Measurements from ENCODE around the gene PTPN7.
A peak's percentile ranks its signal among the peaks of the same experiment; 100 is the strongest.
"Not testable (repeated sequence)": the region's sequence is repeated elsewhere in the genome, so short reads cannot be mapped to it uniquely, and the experiment has no call there.

The PTPN7 gene

GRCh38 chr1:202145068-202145743 lies 15.2 kb downstream of the PTPN7 start:
- H3K36me3 ChIP-seq (ENCODE audit: insufficient read depth, low read length), result no peaks in the 10 kb centered on the region
- H3K9ac ChIP-seq (ENCODE audit: low read length), result peak overlapping the region; percentile 86
- H3K4me3 ChIP-seq (ENCODE audit: low read depth in 1 of 2, low read length in 2 of 2), result peak overlapping the region; percentile 73 to 89
- H3K27me3 ChIP-seq (ENCODE audit: control insufficient read depth in 1 of 2, insufficient read depth in 2 of 2, low read length in 2 of 2), result no peaks in the 10 kb centered on the region
- H3K4me1 ChIP-seq (ENCODE audit: insufficient read depth, low read length), result peaks cover 31% of the 10 kb centered on the region
- peak overlapping the region; percentile 83 for H3K27ac ChIP-seq (ENCODE audit: low read depth, low read length)
- H3K9me3 ChIP-seq (ENCODE audit: low read length), result no peaks in the 10 kb centered on the region

- peak within 1 kb of the TSS; percentile 83 for H3K27ac ChIP-seq (ENCODE audit: low read depth, low read length)
- no peaks in the 10 kb centered on the region for H3K36me3 ChIP-seq (ENCODE audit: insufficient read depth, low read length)
- H3K27me3 ChIP-seq (ENCODE audit: control insufficient read depth in 1 of 2, insufficient read depth in 2 of 2, low read length in 2 of 2), result no peaks in the 10 kb centered on the region
- peak within 1 kb of the TSS; percentile 96 for H3K9ac ChIP-seq (ENCODE audit: low read length)
- peak within 1 kb of the TSS; percentile 89 to 96 for H3K4me3 ChIP-seq (ENCODE audit: low read depth in 1 of 2, low read length in 2 of 2)
- no peaks in the 10 kb centered on the region for H3K9me3 ChIP-seq (ENCODE audit: low read length)
- H3K4me1 ChIP-seq (ENCODE audit: insufficient read depth, low read length), result peaks cover 31% of the 10 kb centered on the region
These were observed 15.9 kb downstream of the PTPN7 start, which contains the start of gene ARL8A for GRCh38 chr1:202144402-202145067. TSS of gene ARL8A (minus strand) at chr1:202144737. CDS start at chr1:202144572, 165 bp downstream.

- peak overlapping the region; percentile 77 for H3K27ac ChIP-seq (ENCODE audit: low read depth, low read length)
- peaks cover 31% of the 10 kb centered on the region for H3K4me1 ChIP-seq (ENCODE audit: insufficient read depth, low read length)
- H3K9me3 ChIP-seq (ENCODE audit: low read length), result no peaks in the 10 kb centered on the region
- H3K4me3 ChIP-seq (ENCODE audit: low read depth in 1 of 2, low read length in 2 of 2), result peak overlapping the region; percentile 89 to 96
- H3K9ac ChIP-seq (ENCODE audit: low read length), result peak overlapping the region; percentile 96
- H3K36me3 ChIP-seq (ENCODE audit: insufficient read depth, low read length), result no peaks in the 10 kb centered on the region
- no peaks in the 10 kb centered on the region for H3K27me3 ChIP-seq (ENCODE audit: control insufficient read depth in 1 of 2, insufficient read depth in 2 of 2, low read length in 2 of 2)
These were observed 16.5 kb downstream of the PTPN7 start for GRCh38 chr1:202143768-202144401.

- Histone ChIP-seq H3K9ac (ENCODE audit: low read length) (peak overlapping the region; percentile 96), H3K27ac (ENCODE audit: low read depth, low read length) (peak overlapping the region; percentile 77), H3K4me1 (ENCODE audit: insufficient read depth, low read length) (peaks cover 31% of the 10 kb centered on the region), H3K9me3 (ENCODE audit: low read length) (no peaks in the 10 kb centered on the region), H3K4me3 (ENCODE audit: low read depth in 1 of 2, low read length in 2 of 2) (peak overlapping the region; percentile 89 to 96), H3K27me3 (ENCODE audit: control insufficient read depth in 1 of 2, insufficient read depth in 2 of 2, low read length in 2 of 2) (no peaks in the 10 kb centered on the region), H3K36me3 (ENCODE audit: insufficient read depth, low read length) (peaks cover 4% of the 10 kb centered on the region)
These were observed 17.2 kb downstream of the PTPN7 start for GRCh38 chr1:202143011-202143767.

- not testable (repeated sequence) for H3K27me3 ChIP-seq (ENCODE audit: control insufficient read depth in 1 of 2, insufficient read depth in 2 of 2, low read length in 2 of 2); H3K4me3 ChIP-seq (ENCODE audit: low read depth in 1 of 2, low read length in 2 of 2); H3K27ac ChIP-seq (ENCODE audit: low read depth, low read length); H3K9me3 ChIP-seq (ENCODE audit: low read length); H3K9ac ChIP-seq (ENCODE audit: low read length)
- H3K4me1 ChIP-seq (ENCODE audit: insufficient read depth, low read length), result peaks cover 31% of the 10 kb centered on the region
- H3K36me3 ChIP-seq (ENCODE audit: insufficient read depth, low read length), result peaks cover 13% of the 10 kb centered on the region
These were observed 18.9 kb downstream of the PTPN7 start for GRCh38 chr1:202141468-202141867.

- Histone ChIP-seq H3K27me3 (ENCODE audit: control insufficient read depth in 1 of 2, insufficient read depth in 2 of 2, low read length in 2 of 2) (no peaks in the 10 kb centered on the region), H3K9ac (ENCODE audit: low read length) (no peak overlapping the region), H3K9me3 (ENCODE audit: low read length) (no peaks in the 10 kb centered on the region), H3K27ac (ENCODE audit: low read depth, low read length) (no peak overlapping the region), H3K36me3 (ENCODE audit: insufficient read depth, low read length) (peaks cover 13% of the 10 kb centered on the region), H3K4me3 (ENCODE audit: low read depth in 1 of 2, low read length in 2 of 2) (no peak overlapping the region), H3K4me1 (ENCODE audit: insufficient read depth, low read length) (peaks cover 31% of the 10 kb centered on the region)
These were observed 19.6 kb downstream of the PTPN7 start for GRCh38 chr1:202140833-202141232.

GRCh38 chr1:202135221-202135721 lies 25.1 kb downstream of the PTPN7 start:
- Histone ChIP-seq H3K36me3 (ENCODE audit: insufficient read depth, low read length) (peaks cover 39% of the 10 kb centered on the region), H3K4me1 (ENCODE audit: insufficient read depth, low read length) (peaks cover 30% of the 10 kb centered on the region), H3K27ac (ENCODE audit: low read depth, low read length) (no peak overlapping the region), H3K9ac (ENCODE audit: low read length) (no peak overlapping the region), H3K4me3 (ENCODE audit: low read depth in 1 of 2, low read length in 2 of 2) (no peak overlapping the region), H3K9me3 (ENCODE audit: low read length) (no peaks in the 10 kb centered on the region), H3K27me3 (ENCODE audit: control insufficient read depth in 1 of 2, insufficient read depth in 2 of 2, low read length in 2 of 2) (no peaks in the 10 kb centered on the region)

- no peaks in the 10 kb centered on the region for H3K9me3 ChIP-seq (ENCODE audit: low read length)
- no peaks in the 10 kb centered on the region for H3K27me3 ChIP-seq (ENCODE audit: control insufficient read depth in 1 of 2, insufficient read depth in 2 of 2, low read length in 2 of 2)
- H3K27ac ChIP-seq (ENCODE audit: low read depth, low read length), result no peak overlapping the region
- no peak overlapping the region for H3K4me3 ChIP-seq (ENCODE audit: low read depth in 1 of 2, low read length in 2 of 2)
- H3K4me1 ChIP-seq (ENCODE audit: insufficient read depth, low read length), result peaks cover 30% of the 10 kb centered on the region
- no peak overlapping the region for H3K9ac ChIP-seq (ENCODE audit: low read length)
- H3K36me3 ChIP-seq (ENCODE audit: insufficient read depth, low read length), result peaks cover 39% of the 10 kb centered on the region
These were observed 25.7 kb downstream of the PTPN7 start for GRCh38 chr1:202134645-202135172.

- no peaks in the 10 kb centered on the region for H3K27me3 ChIP-seq (ENCODE audit: control insufficient read depth in 1 of 2, insufficient read depth in 2 of 2, low read length in 2 of 2)
- H3K36me3 ChIP-seq (ENCODE audit: insufficient read depth, low read length), result peaks cover 39% of the 10 kb centered on the region
- no peak overlapping the region for H3K9ac ChIP-seq (ENCODE audit: low read length)
- H3K27ac ChIP-seq (ENCODE audit: low read depth, low read length), result no peak overlapping the region
- H3K4me3 ChIP-seq (ENCODE audit: low read depth in 1 of 2, low read length in 2 of 2), result no peak overlapping the region
- no peaks in the 10 kb centered on the region for H3K9me3 ChIP-seq (ENCODE audit: low read length)
- H3K4me1 ChIP-seq (ENCODE audit: insufficient read depth, low read length), result peaks cover 30% of the 10 kb centered on the region
These were observed 26.4 kb downstream of the PTPN7 start for GRCh38 chr1:202133989-202134388.

- H3K36me3 ChIP-seq (ENCODE audit: insufficient read depth, low read length), result peaks cover 38% of the 10 kb centered on the region
- H3K4me1 ChIP-seq (ENCODE audit: insufficient read depth, low read length), result peaks cover 30% of the 10 kb centered on the region
- H3K4me3 ChIP-seq (ENCODE audit: low read depth in 1 of 2, low read length in 2 of 2), result peak overlapping the region in 1 of 2 donors; percentile 35
- H3K9me3 ChIP-seq (ENCODE audit: low read length), result no peaks in the 10 kb centered on the region
- H3K27ac ChIP-seq (ENCODE audit: low read depth, low read length), result no peak overlapping the region
- no peaks in the 10 kb centered on the region for H3K27me3 ChIP-seq (ENCODE audit: control insufficient read depth in 1 of 2, insufficient read depth in 2 of 2, low read length in 2 of 2)
- no peak overlapping the region for H3K9ac ChIP-seq (ENCODE audit: low read length)
These were observed 26.9 kb downstream of the PTPN7 start for GRCh38 chr1:202133496-202133895.

GRCh38 chr1:202133001-202133400 lies 27.4 kb downstream of the PTPN7 start:
- Histone ChIP-seq H3K9ac (ENCODE audit: low read length) (peak overlapping the region; percentile 27), H3K27ac (ENCODE audit: low read depth, low read length) (peak overlapping the region; percentile 73), H3K36me3 (ENCODE audit: insufficient read depth, low read length) (peaks cover 33% of the 10 kb centered on the region), H3K9me3 (ENCODE audit: low read length) (no peaks in the 10 kb centered on the region), H3K4me3 (ENCODE audit: low read depth in 1 of 2, low read length in 2 of 2) (peak overlapping the region in 1 of 2 donors; percentile 35), H3K4me1 (ENCODE audit: insufficient read depth, low read length) (peaks cover 30% of the 10 kb centered on the region), H3K27me3 (ENCODE audit: control insufficient read depth in 1 of 2, insufficient read depth in 2 of 2, low read length in 2 of 2) (no peaks in the 10 kb centered on the region)

All from muscle layer of colon (tissue), 2 donors.